GM21515 (cell line): Measurements from ENCODE around the gene C12orf42.

ENCODE experiments used
- ATAC-seq: cut with Tn5 transposase; IDR thresholded peaks from one replicate; pipeline ENCODE4 v1.9.1; 2021; ENCODE audit not compliant: unreplicated experiment

Gene C12orf42

DNA sequence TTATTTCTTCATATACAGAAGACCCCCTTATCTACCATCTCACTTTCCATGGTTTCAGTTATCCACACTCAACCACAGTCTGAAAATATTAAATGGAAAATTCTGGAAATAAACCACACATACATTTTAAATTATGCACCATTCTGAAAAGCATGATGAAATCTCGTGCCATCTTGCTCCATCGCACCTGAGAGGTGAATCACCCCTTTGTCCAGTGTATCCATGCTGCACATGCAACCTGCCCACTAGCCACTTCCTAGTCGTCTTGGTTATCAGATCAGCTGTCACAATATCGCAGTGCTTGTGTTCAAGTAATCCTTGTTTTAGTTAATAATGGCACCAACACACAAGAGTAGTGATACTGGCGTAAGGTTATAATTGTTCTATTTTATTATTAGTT lies 145.7 kb downstream of the C12orf42 start:
- ATAC-seq, result no peak

DNA sequence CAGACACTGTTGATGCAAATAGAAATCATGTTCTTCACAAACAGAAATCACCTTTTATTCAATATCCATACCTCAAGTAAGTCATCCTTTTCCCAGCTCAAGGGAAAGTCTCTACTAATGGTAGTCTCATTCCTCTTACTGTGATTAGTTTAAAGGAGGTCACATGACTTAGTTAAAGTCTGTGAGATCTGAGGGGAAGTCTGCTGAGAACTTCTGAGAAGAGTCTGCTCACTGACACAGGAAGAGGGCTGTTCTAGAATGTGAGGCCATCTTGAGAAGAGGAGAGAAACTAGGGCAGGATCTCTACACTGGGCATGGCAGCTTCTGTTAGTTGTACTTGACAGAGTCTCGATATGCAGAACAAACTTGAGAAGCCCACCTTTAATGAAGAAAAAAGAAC lies 146.8 kb downstream of the C12orf42 start:
- no peak for ATAC-seq

DNA sequence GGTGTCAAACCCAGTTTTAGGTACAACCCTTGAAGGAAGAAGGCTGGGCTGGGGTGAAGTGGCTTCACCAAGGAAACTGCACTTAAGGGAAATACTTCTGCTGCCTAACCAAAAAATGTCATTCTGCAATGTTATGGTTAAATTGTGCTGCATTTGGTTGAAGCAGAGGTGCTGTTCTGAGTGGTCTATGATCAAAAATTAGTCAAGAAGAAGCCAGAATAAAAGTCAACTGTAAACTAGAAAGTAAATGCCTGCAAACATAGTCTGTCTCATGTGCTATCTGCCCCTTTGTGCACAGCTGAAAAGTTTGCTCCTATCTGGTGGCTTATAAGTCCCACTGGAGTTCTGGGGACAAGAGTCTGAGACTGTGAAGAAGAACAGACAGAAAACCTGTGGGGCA lies 158.8 kb downstream of the C12orf42 start:
- ATAC-seq, result no peak

- ATAC-seq, result no peak
Measured at GRCh38 chr12:103334466-103334865, 161.3 kb downstream of the C12orf42 start.

DNA sequence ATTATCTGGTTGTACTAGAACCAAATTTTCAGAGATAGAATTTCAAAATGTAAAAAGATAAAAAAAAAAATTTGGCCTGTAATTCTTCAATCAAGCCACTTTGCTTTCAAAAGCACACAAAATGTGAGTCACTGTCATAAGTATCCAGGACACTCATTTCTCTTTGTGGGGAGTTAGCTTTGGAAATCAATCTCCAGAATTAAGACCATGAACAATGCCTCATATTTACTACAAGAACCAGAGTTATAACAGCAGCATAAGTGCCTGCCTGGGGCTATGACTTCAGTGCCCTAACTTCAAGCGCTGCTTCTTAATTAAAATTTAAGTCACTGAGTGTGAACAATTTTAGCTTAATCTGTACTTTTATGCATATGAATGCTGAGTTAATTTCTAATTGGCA lies 162.1 kb downstream of the C12orf42 start:
- ATAC-seq, result no peak

GRCh38 chr12:103331643-103332042 lies 164.1 kb downstream of the C12orf42 start:
- no peak for ATAC-seq

- no peak for ATAC-seq
Measured at GRCh38 chr12:103330672-103331071, 165.1 kb downstream of the C12orf42 start.

GRCh38 chr12:103327676-103328075 lies 168.1 kb downstream of the C12orf42 start:
- no peak for ATAC-seq

DNA sequence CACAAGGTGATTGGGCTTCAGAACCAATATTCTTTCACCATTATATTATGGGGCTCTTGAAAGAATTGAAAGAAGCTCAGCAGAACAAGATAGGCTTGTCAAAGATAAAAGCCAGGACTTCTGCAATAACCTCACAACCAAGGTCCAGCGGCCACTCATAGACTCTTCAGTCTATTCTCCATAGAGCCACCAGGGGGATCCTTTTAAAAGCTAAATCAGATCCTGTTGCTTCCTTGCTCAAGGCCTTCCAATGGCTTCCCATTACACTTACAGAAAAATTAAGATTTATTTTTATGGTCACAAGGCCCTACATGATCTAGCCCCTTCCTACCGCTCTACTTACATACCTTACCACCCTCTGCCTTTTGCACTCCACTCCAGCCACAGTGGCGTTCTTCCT lies 169.6 kb downstream of the C12orf42 start:
- no peak for ATAC-seq

GRCh38 chr12:103318566-103318965 lies 177.2 kb downstream of the C12orf42 start:
- ATAC-seq, result no peak

DNA sequence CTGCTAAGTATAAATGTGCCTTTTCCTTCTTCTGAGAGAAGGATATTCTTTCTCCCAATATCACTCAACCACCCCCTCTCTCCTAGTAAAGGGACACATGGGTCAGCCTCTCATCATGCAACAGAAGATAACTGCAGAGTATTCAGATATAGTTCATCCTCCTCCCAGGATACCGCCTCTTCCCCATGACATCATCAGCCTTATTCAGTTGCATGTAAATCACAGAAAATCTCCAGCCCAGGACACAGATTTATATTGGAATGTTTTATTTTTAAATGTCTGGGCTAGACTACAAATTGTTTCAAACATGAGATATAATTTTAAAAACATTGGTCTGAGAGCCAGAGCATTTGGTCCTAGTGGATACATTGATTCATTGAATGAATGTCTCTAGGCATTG lies 178.5 kb downstream of the C12orf42 start:
- ATAC-seq, result no peak

DNA sequence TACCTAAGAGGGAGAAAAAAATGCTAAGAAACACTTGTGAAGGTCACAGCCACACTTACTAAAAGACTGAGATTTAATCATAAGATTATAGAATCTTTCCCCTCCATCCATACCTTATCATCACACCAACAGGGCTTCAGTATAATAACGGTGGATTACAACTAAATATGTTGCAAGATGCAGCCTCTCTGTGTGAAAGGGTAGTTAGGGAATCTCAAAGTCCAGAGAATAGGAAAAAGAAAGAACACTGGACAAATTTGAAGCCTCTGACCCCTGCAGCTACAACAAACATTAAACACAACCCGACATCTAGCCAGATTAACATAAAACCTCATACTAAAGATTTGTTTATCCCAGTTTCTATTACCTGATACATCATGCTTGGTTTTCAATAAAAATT lies 181.0 kb downstream of the C12orf42 start:
- no peak for ATAC-seq

DNA sequence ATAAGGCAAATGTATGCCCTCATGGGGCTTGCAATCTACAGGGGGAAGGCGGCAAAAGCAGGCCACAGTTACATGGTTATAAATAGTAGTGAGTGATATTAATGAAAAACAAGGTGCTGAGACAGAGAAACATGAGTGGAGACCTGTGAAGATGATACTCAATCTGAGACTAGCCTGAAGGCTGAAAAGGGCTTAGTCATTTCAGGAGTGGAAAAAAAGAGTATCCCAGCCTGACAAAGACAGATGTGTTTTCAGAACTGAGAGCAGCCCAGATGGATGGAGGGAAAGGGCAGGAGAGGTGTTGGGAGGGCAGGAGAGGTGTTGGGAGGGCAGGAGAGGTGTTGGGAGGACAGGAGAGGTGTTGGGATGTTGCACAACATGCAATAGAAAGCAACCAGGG lies 181.9 kb downstream of the C12orf42 start:
- no peak for ATAC-seq

DNA sequence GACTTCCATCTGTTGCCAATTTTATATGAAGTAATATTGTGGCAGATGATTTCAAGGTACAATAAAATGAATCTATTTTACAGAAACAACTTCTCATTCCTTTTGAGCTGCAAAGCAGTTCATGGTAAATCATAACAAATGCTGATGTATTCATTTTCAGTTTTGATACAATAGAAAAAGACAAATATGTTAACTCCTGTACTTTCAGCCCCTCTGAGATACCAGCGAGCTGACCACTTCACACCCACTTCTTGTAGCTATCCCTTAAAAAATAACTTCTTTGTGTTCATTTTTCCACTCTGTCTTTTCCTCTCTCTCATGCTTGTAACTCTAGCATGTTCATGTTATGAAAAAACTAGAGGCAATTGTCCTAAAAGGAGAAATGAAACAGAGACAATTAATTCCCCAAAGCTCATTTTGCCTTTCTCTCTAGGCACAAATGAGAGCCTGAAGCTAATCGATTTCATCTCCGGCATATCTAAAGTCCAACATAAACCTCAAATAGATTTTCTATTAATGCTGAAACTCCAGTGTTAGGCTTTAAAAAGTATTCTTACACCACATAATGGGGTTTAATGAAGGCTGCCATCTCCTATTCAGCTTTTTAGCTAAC lies 182.9 kb downstream of the C12orf42 start:
- ATAC-seq, result no peak

DNA sequence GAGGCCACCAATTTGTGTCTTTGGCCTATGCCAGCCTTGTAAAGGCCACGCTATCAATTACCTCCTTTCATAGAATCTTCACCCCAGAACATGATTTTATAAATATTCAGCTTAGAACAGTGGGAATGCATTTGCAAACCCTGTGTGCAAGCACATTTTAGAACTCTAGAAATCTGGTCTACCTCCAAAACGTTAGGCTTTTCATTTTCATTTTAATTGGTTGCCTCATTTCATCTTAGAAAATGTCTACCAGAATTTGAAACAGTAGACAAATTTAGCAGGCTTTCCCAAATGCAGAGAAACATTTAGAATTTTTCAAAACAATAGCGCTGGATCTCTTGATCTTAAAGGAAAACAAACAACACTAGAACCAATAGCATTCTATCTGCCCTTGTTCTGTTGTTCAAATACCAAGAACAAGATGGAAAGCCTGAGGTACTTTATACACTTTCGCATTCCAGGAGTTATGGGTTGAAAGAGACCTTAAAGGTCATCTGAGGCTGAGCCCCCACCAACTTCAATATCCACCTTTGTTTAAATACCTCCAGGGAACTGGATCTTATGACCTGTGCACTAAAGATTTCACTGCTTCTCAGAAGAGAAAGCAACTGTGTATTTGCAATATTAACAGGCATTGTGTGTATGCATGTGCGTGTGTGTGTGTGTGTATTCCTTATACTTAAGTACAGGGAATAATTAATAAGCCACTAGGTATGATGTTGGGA lies 185.1 kb downstream of the C12orf42 start:
- ATAC-seq, result no peak

- ATAC-seq, result no peak
Measured at GRCh38 chr12:103308396-103308795, 187.4 kb downstream of the C12orf42 start.

DNA sequence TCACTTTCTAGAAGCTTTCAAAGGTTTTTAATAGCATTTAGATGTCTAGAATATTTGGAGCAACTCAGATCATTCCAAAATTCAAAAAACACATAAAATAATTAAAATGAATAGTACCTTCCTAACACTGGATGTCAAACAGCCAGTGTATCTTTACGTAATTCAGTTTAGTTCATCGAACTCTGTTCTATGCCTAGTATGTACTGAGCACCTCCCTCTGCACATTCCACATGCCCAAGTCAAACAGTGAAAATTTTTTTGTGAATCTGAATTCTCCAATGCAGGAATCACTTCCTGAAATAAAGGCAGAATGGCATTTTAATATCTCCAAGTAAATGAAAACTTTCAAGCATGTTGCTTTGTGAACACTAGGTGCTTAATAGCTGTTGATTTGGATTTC lies 192.3 kb downstream of the C12orf42 start:
- no peak for ATAC-seq

DNA sequence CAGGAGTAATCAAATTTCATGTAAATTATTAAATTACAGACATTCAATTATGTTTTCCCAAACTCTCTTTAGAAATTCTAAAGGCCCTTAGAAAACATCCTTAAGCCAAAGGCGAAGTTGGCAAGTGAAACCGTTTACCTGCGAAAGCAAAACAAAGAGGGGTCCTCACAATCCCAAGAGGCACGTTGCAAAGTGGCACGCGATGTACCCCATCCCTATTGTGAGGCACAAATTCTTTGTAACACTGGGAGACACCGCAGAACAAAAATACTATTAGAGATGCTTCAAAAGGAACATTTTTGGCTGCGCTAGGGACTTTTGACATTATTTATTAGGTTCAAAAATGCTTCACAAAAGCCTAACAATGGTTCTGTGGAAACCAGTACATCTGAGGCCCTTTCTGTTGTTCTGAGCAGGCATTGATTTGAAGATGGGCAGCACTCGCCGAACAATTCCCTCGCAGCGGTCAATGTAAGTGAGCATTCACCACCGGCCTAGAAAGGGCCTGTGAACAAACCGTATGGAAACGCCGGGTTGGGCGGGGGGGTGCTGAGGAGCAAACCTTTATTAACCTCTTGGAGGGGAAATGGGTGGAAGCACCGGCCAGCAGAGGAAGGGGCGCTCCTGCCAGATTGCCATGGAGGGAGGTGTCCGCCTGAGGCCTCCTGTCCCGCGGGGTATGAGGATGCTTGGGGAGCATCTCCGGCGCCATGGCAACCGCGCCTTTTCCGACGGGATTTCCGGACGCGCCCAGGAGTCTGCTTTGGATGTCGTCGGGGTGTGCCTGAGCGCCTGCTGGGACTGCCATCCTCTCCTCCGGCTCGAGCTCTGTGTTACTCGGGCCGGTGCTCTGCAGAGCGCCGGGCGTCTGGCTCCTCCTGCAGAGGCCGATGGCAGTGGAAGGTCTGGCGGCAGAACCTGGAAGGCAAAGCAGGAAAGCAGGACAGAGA lies 193.9 kb downstream of the C12orf42 start:
- no peak for ATAC-seq

DNA sequence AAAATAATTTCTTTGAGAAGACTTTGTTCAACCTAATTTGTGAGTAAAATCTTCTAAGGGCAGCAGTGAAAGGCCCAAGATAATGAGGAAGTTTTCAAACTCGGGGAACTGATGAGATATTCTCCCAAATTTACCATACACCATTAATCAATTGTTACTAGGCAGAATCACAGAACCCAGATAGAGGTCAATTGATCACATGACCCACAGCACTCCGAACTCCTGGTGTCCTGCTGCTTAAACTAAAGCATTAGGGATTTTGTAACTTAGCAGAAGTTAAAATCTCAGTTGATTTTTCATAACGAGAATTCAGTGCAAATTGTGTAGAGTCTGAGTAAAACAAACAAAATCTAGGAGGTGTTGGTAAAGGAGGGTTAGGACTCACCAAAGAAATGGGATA lies 207.8 kb downstream of the C12orf42 start:
- ATAC-seq, result no peak

DNA sequence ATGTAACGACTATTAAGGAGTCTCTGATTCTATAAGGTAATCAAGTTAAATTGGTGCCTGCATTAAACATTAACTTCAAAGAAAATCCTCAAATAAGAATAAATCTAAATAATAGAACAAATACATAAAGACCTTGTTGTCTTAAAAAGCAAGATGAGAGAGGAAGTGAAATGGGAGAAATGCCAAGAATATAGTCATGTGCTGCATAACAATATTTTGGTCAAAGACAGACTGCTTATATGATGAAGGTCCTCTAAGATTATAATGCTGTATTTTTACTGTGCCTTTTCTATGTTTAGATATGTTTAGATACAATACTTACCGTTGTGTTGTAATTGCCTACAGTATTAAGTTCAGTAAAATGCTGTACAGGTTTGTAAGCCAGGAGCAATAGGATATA lies 213.6 kb downstream of the C12orf42 start:
- no peak for ATAC-seq

DNA sequence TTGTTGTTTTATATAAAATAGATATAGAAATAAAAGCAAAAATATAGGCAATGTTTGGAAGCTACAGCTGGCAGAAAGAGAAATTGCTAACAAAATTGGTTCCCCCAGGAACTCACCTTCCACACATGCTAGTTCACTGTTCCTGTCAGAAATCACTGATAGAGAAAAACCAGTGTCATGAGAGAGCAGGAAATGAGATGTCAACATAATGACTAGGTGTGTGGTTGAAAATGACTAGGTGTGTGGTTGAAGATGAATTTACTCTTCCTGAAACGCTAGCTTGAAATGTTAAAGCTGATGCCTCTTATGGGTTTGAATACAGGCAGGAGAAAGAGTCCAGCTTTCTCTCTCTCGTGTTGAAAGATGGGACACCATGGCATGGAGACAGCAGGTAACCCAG lies 216.3 kb downstream of the C12orf42 start:
- ATAC-seq, result peak; percentile 95

DNA sequence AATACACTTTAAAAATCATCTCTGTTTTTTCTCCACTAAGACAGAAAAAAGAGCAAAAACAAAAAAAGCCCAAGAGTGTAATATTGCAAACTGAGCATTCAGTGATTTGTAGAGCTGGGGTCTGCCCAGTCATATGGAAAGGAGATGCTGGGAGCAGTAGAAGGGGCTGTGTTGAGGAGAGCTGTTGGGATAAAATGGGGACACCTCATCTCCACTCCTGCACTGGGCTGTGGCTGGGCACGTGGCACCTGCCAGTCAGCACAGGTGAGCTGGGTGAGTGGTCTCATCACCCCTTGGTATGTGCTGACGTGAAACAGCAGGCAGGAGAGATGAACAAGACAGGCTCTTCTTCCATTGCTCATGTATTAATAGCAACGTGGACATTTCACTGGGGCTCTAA lies 217.4 kb downstream of the C12orf42 start:
- no peak for ATAC-seq
